Pancreas (tissue), 10 donors: ENCODE measurements around the gene BCAS3. TPM values are rescaled to one million over a fixed set of nuclear protein-coding genes. Genes with fewer than 3 reads are reported as not detected.
"Not testable (repeated sequence)": the region's sequence is repeated elsewhere in the genome, so short reads cannot be mapped to it uniquely, and the experiment has no call there.

Experiments
- ATAC-seq, 4 donors: fragments of 200-7000 bp; cut with Tn5 transposase; one replicate each; pipeline versions ENCODE4 v1.8.0 to v1.9.1; 2020; ENCODE audit warnings: mild to moderate bottlenecking in 4 of 4, moderate library complexity in 4 of 4
- DNase-seq, 6 donors: peaks; one replicate each; pipeline ENCODE4 v3.0.0-alpha.2; 2020
- FAIRE-seq: peaks from 2 replicates; lab custom pipeline; 2012; peaks lifted over from hg19 to GRCh38; lab: Jason Lieb, UNC
- H3K27ac ChIP-seq, 4 donors: fragments of 200-600 bp; sonication (generic); 1 replicate in 3 of 4; 2 replicates in 1 of 4; pipeline versions ENCODE4 v1.5.0 to v1.8.0; 2020
- H3K27me3 ChIP-seq, 4 donors: fragments of 200-600 bp; one replicate each; pipeline ENCODE4 v1.8.0; 2021
- H3K36me3 ChIP-seq, 3 donors: fragments of 200-600 bp; sonication (generic) in 1 of 3; one replicate each; pipeline versions ENCODE4 v1.5.0 to v1.8.0; 2020 to 2021
- H3K4me1 ChIP-seq, 3 donors: fragments of 200-600 bp; one replicate each; pipeline ENCODE4 v1.8.0; 2021
- H3K4me3 ChIP-seq, 4 donors: fragments of 200-600 bp; sonication (generic) in 2 of 4; one replicate each; pipeline versions ENCODE4 v1.5.0 to v1.8.0; 2020 to 2021
- H3K9me3 ChIP-seq, 4 donors: fragments of 200-600 bp; one replicate each; pipeline ENCODE4 v1.8.0; 2021
- WGBS, 2 donors: extraction: QIAGEN DNeasy Blood & Tissue Kit; methylation state at CpG; one replicate each; pipeline ENCODE4 v1.1.7; 2013; 5-methylcytosine and 5-hydroxymethylcytosine counted together
- intact Hi-C, 3 donors: fragments of 100-400 bp; cut with DNase I; formaldehyde crosslinking; loops; one replicate each; pipeline versions ENCODE4 v1.11.1 to v1.14.2; 2022
- polyA plus RNA-seq, 2 donors: library from polyadenylated mRNA; stranded (reverse); fragments of 200-250 nt; gene quantifications; one replicate each; pipeline ENCODE4 v1.2.3, GENCODE V29; 2013
- total RNA-seq, 6 donors: library from RNA; stranded (reverse); fragmentation: NEBNext Ultra II Directional in 4 of 6; extraction: Animal tissue kit (Norgen Biotek cat#: 25700) in 4 of 6; gene quantifications; one replicate each; pipeline versions ENCODE4 v1.2.1 to v1.2.4, GENCODE V29; 2021 to 2023
- TF ChIP-seq, protein P1 (sequence below), 4 donors: fragments of 200-600 bp; sonication (generic) in 3 of 4; IDR thresholded peaks; one replicate each; pipeline versions ENCODE4 v1.5.0 to v1.8.0; 2021; ENCODE audit warnings: antibody characterized with exemption in 4 of 4
- donor health status: healthy with polysubstance abuse.
- donor health status: DM: no; HTN: no; CAD: no; lungs with moderate emphysema.
- donor health status: DM: no; HTN: no; CAD: no.
- donor health status: control.
- donor health status: control.
- donor health status: Bipolar disorder and iron deficiency.
- donor health status: DM: yes; HTN: yes; CAD: no.
- donor health status: DM: no; HTN: no; CAD: no.
- donor health status: DM: no; HTN: no; CAD: no.
- donor health status: DM: yes; HTN: yes; CAD: no.

Gene BCAS3
- total and polyA plus RNA-seq, 8 donors, result 4.6 to 27.7 (median 13.2) TPM

DNA sequence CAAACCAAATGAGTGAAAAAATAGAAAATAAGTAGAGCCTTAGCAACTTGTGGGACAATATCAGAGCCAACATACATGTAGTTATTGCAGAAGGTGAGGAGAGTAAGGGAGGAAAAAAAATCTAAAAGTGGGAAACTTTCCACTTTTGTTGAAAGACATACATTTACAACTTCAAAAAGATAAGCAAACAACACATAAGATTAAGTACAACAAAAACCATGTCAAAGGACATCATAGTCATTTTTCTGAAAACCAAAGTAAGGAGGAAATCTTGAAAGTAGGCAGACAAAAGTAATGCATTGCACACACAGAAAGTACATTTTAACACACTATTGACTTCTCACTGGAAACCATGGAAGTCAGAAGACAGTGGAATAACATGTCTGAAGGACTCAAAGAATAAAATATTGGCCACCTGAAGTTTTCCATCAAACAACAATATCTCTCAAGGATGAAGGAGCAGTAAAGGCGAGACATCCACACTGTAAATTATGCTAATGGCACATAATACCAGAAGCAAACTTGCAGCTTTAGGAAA is 291.9 kb downstream of the BCAS3 start:
- Histone ChIP-seq H3K9me3 (no peaks in the 10 kb centered on the region), H3K36me3 (no peaks in the 10 kb centered on the region), H3K4me1 (no peaks in the 10 kb centered on the region), H3K27ac (no peak overlapping the region), H3K27me3 (no peaks in the 10 kb centered on the region), H3K4me3 (no peak overlapping the region)
- FAIRE-seq, result no peak
- 95 to 97% methylated on average over 1 of the region's 1 CpG for WGBS, 2 donors
- intact Hi-C loops, result no loop called here
- no peak for DNase-seq
- TF ChIP-seq, protein P1, sequence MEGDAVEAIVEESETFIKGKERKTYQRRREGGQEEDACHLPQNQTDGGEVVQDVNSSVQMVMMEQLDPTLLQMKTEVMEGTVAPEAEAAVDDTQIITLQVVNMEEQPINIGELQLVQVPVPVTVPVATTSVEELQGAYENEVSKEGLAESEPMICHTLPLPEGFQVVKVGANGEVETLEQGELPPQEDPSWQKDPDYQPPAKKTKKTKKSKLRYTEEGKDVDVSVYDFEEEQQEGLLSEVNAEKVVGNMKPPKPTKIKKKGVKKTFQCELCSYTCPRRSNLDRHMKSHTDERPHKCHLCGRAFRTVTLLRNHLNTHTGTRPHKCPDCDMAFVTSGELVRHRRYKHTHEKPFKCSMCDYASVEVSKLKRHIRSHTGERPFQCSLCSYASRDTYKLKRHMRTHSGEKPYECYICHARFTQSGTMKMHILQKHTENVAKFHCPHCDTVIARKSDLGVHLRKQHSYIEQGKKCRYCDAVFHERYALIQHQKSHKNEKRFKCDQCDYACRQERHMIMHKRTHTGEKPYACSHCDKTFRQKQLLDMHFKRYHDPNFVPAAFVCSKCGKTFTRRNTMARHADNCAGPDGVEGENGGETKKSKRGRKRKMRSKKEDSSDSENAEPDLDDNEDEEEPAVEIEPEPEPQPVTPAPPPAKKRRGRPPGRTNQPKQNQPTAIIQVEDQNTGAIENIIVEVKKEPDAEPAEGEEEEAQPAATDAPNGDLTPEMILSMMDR (IDR thresholded peaks at IDR 0.05), result no peak
- no peak for ATAC-seq

DNA sequence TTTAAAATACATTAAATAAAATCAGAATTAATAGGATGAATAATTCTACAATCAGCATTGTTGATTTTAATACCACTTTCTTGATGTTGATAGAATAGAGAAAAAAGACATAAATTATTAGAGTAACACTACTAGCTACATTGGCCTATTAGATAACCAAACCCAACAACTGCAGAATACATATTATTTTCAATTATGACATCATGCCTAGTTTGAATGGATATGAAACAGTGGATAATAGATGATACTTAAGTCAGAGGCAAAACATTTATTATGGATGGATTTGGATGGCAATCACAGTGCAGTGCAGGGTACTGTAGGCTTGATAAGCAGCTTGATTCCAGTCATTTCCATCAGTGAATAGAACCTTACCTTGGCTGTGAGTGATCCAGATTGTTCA is 293.1 kb downstream of the BCAS3 start:
- H3K27me3 ChIP-seq, result no peaks in the 10 kb centered on the region
- intact Hi-C loops, result no loop called here
- TF ChIP-seq, protein P1 (IDR thresholded peaks at IDR 0.05), result no peak
- no peaks in the 10 kb centered on the region for H3K4me1 ChIP-seq
- H3K36me3 ChIP-seq, result no peaks in the 10 kb centered on the region
- no peaks in the 10 kb centered on the region for H3K9me3 ChIP-seq
- no peak overlapping the region for H3K4me3 ChIP-seq
- H3K27ac ChIP-seq, result no peak overlapping the region
- no peak for DNase-seq
- no peak for ATAC-seq
- no peak for FAIRE-seq

DNA sequence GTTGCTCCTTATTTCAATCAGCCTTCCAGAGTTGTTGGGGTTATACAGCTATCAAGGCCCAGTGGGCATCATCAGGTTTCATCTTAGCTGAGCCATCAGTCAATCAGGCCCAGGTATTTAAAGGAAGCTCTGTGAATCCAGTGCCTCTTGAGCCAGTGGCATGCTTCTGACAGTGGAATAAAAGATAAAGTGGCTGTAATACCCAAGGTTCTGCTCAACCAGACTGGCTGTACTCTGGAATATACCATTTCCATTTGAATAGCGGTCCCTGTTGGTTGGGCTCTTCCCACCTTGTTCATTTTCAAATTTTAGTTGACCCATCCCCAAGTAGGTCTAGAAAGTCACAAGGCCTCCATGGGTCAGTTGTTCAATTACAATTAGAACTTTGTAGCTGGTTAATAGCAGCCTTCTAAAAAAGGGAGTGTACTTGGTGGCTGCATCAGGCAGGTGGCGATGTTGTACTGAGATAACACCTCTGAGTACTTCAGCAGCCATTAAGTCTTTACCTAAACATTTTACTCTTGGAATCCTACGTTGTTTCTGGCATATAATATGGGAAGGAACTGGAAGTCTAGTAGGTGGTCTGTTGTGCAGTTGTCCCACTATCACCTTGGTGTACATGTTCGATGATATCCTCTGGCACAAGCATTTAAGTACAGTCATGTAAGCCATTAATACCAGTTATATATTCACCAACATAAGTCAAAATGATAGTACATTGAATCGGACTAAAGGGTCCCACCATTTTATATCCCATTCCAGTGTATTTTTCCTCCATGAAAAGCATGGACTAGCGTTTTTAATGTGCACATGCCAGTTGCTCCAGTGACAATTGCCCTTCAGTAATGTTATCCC is 294.1 kb downstream of the BCAS3 start:
- WGBS, 2 donors, result 43 to 66% methylated on average over 6 of the region's 6 CpGs
- H3K27ac ChIP-seq, result no peak overlapping the region
- FAIRE-seq (no peak), ATAC-seq (peak in 3 of 4 donors; percentile 61 to 79 (median 75)), DNase-seq (peak in 1 of 6 donors; percentile 25)
- H3K4me3 ChIP-seq, result no peak overlapping the region
- intact Hi-C loops, result no loop called here
- H3K9me3 ChIP-seq, result no peaks in the 10 kb centered on the region
- H3K36me3 ChIP-seq, result no peaks in the 10 kb centered on the region
- TF ChIP-seq, protein P1 (IDR thresholded peaks at IDR 0.05), result peak in 2 of 4 donors; percentile 21 to 25
- no peaks in the 10 kb centered on the region for H3K27me3 ChIP-seq
- no peaks in the 10 kb centered on the region for H3K4me1 ChIP-seq

DNA sequence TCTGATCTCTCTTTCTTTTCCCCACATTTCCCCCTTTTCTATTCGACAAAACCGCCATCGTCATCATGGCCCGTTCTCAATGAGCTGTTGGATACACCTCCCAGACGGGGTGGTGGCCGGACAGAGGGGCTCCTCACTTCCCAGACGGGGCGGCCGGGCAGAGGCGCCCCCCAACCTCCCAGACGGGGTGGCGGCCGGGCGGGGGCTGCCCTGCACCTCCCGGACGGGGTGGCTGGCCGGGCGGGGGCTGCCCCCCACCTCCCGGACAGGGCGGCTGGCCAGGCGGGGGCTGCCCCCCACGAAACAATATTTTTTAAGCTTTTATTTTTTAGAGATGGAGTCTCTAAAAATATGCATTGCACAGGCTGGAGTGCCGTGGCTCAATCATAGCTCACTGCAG is 299.2 kb downstream of the BCAS3 start:
- DNase-seq, intact Hi-C loops, ATAC-seq, H3K27me3 ChIP-seq, FAIRE-seq, H3K4me3 ChIP-seq, H3K36me3 ChIP-seq, H3K4me1 ChIP-seq, H3K27ac ChIP-seq, H3K9me3 ChIP-seq: not testable (repeated sequence)
- WGBS, 2 donors, result 97 to 98% methylated on average over 17 to 20 of the region's 23 CpGs

DNA sequence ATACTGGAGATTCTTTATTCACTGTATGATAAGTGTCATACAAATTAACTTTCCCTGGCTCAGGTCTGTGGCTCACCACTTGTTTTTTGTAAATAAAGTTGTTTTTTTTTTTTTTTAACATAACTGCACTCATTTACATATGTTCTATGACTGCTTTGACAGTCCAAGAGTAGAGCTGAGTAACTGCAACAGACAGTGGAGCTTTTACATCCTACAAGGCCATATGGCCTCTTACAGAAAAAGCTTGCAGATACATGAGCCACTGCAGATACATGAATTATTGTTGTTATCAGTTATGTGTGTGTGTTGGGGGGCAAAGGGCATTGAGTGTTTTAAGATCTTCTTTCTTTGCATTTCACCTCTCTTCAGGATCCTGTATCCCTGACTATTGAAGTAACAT is 311.7 kb downstream of the BCAS3 start:
- DNase-seq, result no peak
- intact Hi-C loops, result no loop called here
- H3K27me3 ChIP-seq, result no peaks in the 10 kb centered on the region
- H3K4me3 ChIP-seq, result no peak overlapping the region
- no peaks in the 10 kb centered on the region for H3K36me3 ChIP-seq
- TF ChIP-seq, protein P1 (IDR thresholded peaks at IDR 0.05), result no peak
- FAIRE-seq, result no peak
- H3K27ac ChIP-seq, result no peak overlapping the region
- no peaks in the 10 kb centered on the region for H3K9me3 ChIP-seq
- no peak for ATAC-seq
- no peaks in the 10 kb centered on the region for H3K4me1 ChIP-seq
